ENCODE data around the gene ADK.
A peak's percentile ranks its signal among the peaks of the same experiment; 100 is the strongest.
"Not testable (repeated sequence)": the region's sequence is repeated elsewhere in the genome, so short reads cannot be mapped to it uniquely, and the experiment has no call there.

Gene ADK

DNA sequence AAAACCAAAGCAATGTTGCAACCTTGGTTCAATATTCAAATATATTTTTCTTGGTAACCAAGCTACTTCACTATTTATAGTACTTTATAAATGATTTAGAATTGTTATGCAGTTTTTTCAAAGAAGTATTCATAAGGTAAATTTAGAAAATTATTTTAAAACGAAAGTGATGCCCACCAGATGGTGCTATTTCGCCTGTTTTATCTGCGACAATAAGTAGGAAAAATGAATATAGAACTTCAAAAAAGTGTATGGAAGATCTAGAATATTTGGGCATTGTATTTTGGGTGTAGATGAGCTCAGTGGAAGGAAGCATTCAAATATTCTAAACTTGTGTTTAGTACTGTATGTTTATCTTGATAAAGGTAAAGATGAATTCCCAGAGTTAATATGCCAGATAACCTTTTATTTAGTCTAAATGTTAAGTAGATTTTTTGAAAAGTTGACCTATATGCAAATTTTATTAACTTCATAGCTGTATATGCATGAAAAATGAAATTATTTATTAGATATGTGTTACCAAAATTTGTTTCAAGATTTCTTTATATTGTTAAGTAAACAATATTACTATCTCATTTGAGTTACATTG lies 93.2 kb downstream of the ADK start:
- FAIRE-seq = peak; percentile 98

DNA sequence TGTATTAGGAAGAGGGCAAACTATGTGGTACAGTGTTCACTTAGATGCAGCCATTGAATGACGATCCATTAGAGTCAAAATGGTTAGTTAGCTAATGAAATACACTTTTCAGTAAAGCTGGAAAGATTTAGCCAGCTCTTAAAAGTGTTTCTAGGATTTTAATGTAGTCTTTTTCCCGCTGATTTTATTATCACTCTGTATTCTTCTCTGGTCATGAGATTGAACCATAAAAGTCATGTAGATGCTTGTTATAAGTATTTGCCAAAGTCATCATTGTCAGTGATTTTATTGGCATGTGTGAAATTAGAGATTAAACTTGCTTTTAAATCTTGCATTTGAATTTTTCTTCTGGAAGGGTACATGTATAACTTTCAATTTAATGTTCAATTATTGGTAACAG lies 93.8 kb downstream of the ADK start:
- no peak for FAIRE-seq

DNA sequence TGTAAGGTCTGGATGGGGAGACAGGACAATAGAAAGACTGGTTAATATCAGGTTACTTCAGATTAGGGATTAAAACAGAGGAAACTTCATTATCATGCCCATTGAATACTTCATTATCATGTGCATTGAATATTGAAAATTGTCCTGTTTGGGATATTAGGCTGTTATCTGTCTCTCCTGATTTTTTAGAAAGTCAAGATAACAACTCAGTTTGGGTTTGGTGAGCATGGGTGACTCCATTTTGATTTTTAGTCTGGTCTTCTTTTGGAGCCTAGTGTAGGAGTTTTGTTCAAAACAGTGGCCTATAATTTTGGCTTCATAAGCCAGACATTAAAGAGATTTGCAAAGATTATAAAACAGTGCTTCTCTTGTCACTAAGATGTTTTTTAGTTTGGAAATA lies 95.5 kb downstream of the ADK start:
- no peak for FAIRE-seq

DNA sequence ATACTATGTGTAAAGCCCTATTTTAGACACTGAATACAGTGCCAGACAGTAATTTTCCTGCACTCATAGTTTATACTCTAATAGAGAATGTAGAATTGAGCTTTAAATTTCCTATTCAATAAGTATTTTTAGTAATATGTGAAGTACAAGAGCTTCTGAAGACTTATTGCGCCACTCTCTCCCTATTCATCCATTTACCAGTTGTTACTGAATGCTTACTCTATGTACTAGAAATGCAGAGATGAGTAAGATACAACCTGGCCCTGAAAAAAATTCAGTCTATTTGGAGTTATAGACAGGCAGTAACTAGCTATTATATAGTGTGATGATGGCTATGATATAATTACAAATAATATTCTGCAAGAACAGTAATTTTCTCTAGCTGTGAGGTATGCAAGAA lies 98.8 kb downstream of the ADK start:
- no peak for FAIRE-seq

DNA sequence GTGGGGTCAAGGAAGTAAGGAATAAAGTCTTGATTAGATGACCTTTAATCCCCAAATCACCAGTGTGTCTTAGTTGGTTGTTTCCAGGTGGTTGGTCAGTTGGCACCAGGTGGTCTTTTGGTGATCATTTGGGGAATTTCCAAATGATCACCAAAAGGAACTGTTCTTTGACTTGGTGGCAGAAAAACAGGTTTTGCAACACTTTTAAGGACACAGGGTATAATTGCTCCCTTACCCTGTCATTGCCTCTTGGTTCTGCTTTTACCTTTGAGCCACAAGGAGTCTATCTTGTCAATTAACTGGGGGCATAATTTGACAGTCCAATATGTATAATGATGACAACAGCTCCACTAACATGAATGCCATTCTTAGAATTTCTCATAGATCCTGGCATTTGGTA lies 104.2 kb downstream of the ADK start:
- no peak for FAIRE-seq

DNA sequence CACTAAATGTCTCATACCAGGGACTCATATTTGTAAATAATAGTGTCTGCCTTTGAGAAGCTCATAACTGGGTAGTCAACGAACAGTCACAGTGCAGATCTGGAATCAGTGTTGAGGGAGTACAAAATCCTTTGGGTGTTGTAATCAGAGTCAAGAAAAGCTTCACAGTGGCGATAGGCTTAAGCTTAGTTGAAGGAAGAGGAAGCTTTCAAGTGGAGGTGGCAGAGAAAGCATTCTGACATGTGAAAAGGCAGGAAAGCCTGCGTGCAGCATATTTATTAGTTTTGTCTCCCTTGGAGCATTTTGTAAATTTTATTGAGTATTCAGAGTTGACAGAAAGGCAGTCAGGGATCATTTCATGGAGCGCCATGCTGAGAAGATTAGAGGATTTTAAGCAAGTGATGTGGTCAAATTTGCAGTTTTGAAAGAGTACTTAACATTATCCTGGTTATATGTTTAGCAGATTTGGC lies 104.9 kb downstream of the ADK start:
- FAIRE-seq = no peak

DNA sequence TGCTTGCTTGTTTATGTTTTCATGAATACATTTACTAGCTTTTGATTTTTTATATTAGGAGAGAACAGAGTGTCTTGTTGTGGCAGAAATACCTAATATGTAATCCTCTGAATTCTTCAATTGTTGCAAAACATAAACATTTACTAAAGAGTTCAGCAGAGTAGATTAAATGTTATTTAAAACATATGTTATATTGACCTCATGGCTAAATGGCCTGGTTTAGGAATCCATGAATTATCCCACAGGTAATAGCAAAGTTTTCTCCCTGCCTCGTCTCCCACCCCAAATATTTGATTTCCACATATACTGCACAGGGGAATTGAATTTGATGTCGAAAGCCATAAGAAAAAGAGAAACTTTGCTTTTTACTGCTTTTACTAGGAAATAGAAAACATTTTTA lies 111.8 kb downstream of the ADK start:
- no peak for FAIRE-seq

DNA sequence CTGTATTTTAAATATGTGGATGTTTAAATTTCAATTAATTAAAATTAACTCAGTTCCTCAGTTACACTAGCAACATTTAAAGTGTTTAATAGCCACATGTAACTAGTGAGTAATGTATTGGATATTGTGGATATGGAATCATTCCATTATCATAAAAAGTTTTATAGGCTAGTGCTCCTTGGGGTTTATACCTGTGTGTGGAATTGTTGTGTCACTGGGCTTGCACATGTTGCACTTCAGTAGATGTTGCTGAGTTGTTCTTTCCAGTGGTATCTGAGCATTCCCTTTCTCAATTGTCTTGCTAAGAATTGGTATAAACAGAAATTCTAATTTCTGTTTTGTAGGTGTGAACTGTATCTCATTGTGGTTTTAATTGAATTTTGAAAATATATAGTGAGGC lies 113.0 kb downstream of the ADK start:
- FAIRE-seq = no peak

DNA sequence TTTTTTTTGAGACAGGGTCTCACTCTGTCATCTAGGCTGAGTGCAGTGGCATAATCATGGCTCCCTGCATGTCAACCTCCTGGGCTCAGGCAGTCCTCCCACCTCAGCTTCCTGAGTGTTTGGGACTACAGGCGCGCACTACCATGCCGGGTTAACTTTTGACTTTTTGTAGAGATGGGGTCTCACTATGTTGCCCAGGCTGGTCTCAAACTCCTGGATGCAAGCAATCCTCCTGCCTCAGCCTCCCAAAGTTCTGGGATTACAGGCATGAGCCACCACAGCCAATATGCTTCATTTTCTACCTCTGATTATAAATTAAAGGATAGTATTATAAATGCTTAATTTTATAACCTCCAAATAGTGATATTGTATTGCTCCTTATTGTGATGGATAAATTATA lies 121.3 kb downstream of the ADK start:
- no peak for FAIRE-seq

DNA sequence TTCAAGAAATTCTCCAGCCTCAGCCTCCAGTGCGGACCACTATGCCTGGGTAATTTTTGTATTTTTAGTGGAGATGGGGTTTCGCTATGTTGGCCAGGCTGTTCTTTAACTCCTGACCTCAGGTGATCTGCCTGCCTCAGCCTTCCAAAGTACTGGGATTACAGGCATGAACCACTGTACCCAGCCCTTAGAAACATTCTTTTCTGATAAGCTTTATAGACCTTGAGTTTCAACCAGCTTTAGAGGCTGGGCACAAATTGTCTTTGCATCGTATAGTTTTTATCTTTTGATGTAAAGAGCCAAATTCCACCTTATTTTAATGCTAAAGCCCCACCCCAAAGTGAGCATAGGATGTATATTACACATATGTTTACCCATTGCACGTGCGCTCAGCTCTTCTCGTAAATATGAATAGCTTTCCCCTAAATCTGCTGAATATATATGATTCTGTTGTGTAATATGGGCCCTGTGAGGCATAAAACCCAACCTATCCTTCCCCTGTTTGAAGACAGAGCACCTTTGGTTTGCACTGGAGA lies 124.8 kb downstream of the ADK start:
- FAIRE-seq = no peak

DNA sequence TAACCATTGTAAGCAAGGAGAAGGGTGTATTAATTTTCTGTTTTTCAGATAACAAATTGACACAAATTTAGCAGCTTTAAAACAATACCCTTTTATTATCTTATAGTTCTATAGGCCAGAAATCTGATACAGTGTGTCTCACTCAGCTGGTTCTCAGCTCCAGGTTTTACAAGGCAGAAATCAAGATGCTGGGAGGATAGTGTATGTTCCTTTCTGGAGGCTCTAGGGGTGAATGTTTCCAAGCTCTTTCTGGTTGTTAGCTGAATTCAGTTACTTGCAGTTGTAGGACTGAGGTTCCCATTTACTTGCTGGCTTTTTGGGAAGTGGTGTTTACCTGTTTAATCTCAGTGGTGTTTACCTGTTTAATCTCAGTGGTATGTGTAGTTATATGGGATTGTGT lies 125.4 kb downstream of the ADK start:
- no peak for FAIRE-seq

DNA sequence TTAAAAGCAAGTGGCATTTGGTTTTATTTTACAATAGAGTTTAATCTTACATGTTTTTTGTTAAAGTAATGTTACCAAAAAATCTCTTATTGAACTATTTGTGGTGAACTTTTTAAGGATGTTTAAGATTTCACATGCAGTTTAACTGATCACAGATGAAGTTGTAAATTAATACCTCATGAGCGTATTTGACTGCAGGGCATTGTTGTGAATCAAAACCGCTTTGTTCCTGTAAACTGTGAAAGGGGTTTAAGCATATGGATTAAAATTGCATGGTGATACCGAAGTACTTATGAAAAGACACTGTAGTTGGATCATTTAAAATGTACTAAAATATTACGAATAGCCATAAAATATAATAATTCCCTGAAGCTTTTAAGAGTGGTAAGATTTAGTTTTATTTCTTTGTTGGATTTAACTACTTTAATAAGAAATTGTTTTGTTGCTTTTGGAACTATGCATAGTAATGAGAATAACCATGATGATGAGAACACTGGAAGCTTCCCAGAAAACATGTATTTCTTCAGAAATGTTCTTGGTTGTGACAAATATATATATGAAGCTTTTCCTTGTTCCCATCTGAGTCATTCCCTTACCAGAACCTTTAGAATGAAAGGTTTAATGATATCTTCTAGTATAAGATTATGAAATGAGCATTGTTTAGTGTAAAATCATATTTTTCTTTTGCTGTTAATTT lies 131.3 kb downstream of the ADK start:
- no peak for FAIRE-seq

DNA sequence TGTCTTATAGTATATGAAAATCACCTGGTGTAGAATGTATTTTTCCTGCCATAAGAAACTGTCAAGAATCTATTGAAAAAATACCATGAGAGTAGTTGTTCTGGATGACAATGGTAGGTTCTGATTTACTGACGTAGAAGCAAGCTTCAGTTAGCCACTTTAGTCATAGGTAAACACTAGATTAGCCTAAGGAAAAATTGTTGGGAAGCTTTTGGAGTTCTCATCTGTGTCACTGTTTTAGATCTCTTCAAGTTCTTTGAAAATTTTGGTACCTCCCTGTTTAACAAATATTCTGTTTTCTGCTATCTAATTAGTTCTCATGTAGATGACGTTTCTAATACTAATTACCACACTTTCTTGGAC lies 131.8 kb downstream of the ADK start:
- no peak for FAIRE-seq

DNA sequence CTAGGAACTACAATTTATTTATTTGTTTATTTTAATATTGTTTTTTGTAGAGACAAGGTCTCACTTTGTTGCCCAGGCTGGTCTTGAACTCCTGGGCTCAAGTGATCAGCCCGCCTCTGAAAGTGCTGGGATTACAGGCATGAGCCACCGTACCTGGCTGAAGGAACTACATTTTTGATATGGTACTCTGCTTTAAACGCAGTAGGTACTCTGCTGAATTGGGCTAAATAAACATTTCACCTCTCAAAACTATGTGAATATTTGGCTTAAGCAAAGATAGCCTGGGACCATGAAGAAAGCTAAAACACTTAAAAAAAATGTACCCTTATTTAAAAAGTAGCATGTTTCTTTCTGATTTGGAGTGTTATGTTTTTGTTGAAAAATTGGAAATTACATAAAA lies 138.2 kb downstream of the ADK start:
- no peak for FAIRE-seq

DNA sequence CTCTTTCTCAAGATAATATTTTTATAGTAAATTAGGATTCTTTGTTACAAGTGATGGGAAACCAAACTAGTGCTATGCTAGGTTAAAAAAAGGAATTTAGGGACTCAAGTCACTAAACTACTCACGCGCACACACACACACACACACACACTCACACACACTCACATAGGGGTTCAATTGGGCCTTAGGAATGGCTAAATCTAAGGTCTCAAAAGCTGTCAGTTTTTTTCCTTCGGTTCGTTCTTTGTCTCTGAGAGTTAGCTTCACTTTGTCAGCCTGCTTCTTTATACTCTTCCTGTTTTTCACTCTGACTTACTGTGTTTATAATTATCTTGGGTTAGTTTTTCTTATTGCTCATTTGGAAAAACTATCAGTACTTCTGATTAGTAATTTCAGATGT lies 138.9 kb downstream of the ADK start:
- FAIRE-seq = no peak

DNA sequence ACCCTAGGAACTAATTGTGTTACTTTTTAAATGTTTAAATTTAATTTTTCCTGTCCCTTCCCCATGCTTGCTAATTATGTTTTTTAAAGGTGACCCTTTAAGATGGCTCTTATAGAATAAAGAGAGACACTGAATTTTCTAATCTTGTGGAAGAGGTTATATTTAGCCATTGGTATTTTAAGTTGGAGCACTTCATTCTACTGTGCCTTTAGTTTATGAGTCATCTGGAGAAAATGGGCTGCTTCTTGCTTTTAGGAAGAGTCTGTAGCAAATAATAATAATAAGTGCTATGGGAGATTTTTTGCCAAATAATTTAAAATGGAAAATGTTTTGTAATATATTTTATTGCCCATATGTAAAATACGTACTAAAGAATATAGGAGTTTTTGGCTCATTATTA lies 139.7 kb downstream of the ADK start:
- no peak for FAIRE-seq

DNA sequence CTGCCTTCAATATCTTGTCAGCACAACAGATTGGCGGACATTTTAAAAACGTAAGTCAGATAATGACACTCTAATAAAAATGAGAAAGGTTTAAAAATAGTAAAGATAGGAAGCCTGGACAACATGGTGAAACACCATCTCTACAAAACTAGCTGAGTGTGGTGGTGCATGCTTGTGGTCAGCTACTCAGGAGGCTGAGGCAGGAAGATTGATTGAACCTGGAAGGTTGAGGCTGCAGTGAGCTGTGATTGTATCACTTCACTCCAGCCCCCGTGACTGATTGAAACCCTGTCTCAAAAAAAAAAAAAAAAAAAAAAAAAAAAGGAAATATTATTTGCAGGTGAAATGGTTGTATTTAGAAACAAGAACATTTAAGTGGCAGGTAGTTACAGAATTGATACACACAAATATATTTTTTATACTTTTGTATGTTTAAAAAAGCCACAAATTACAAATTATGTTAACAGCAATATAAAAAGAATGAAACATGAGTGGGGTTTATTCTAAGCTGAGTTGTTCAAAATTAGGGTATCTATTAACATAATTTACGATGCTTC lies 141.9 kb downstream of the ADK start:
- no peak for FAIRE-seq

DNA sequence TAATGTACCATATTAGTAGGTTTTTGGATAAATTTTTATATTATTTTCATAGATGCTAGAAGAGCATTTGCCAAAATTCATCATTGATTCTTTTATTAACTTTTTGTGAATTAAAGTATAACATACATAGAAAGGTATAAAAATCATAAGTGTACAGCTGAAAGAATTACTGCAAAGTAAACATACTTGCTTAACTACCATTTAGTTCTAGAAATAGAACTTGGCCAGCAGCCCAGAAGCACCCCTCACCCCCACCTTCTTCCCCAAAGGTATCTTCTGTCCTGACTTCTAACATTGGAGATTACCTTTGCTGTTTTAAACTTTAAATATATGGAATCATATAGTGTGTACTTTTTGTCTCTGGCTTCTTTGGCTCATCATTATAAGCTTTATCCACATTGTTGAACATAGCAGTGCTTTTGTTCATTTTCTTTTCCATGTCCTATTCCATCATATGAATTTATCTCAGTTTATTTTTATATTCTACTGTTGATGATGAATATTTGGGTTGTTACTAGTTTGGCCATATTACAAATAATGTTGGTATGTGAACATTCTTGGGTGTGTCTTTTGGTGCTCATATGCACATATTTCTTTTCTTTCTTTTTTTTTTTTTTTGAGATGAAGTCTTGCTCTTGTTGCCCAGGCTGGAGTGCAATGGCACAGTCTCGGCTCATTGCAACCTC lies 142.8 kb downstream of the ADK start:
- no peak for FAIRE-seq

DNA sequence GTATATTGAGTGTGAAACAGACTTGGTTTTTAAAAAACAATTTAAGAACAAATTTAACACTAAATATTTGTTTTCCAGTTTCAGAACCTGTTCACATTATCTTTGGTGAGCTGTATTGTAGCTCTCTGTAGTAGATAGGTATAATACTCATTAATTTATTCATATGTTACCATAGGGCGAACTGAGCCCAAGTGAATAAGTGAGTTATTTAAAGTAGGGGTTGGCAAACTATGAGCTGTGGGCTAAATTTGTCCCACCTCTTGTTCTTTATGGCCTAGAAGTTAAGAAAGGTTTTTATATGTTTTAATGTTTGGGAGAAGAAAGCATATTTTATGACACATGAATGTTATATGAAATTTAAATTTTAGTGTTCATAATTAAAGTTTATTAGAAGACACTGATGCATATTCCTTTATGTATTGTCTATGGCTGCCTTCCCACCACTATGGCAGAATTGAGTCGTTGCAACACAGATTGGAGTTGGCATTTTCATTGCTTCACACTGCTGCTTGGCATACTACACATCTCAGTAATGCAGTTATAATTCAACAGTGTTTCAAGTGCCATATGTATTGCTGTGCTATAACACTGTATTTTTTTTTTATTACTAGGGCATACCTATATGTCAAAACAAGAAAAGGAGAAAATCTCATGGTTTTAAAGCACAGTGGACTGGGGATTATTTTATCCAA lies 146.5 kb downstream of the ADK start:
- FAIRE-seq = no peak

DNA sequence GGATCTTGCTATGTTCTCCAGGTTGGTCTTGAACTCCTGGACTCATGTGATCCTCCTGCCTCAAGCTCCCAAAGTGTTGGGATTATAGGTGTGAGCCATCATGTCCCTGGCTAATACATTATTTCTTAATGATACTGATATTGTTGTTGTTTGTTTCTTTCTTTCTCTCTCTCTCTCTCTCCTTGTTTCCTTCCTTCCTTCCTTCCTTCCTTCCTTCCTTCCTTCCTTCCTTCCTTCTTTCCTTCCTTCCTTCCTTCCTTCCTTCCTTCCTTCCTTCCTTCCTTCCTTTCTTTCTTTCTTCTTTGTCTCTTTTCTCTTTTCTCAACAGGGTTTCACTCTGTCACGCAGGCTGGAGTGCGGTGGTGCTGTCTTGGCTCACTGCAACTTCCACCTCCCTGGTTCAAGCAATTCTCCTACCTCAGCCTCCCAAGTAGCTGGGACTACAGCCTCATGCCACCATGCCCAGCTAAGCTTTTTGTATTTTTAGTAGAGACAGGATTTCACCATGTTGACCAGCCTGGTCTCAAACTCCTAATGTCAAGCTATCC lies 149.1 kb downstream of the ADK start:
- FAIRE-seq = not testable (repeated sequence)

DNA sequence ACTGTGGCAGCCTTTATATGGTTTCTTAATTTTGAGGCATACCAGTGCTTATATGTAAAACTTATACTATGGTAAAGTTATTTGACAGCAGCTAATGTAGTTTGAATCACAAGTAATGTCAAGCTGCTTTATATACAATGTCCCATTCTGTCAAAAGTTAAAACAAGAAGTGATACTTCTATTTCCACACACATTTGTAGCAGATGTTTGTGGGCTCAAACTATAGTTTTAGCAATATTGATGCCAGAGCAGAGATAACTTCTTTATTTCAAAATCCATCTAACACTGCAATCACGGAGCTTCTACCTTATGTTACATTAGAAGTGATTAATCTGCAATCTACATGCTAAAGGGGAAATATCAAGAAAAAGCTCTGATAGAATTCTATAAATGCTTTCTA lies 149.6 kb downstream of the ADK start:
- FAIRE-seq = no peak

DNA sequence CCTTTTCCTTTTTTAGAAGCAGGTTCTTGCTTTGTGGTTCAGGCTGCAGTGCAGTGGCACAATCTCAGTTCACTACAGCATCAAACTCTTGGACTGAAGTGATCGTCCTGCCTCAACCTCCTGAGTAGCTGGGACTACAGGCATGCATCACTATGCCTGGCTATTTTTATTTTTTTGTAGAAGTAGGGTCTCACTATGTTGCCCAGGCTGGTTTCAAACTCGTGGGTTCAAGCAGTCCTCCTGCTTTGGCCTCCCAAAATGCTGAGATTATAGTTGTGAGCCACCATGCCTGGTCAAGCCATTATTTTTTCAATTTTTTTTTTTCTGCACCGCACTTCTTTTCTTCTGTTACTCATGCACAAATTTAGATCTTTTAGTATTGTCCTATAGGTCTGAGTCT lies 154.7 kb downstream of the ADK start:
- FAIRE-seq = no peak
